Chondrocyte (in vitro differentiated cells): ENCODE results near the gene FBXL16. TPM values are rescaled to one million over a fixed set of nuclear protein-coding genes. Genes with fewer than 3 reads are reported as not detected.

Experiments
- DNase-seq: peaks from one replicate; pipeline ENCODE4 v3.0.0; 2021; ENCODE audit warnings: mixed read lengths, low spot score
- H3K27ac Mint-ChIP-seq: one replicate; pipeline ENCODE4 v1.8.0; 2021; ENCODE audit warnings: mild to moderate bottlenecking, moderate library complexity, mixed read lengths; ENCODE audit not compliant: unreplicated experiment
- H3K27me3 Mint-ChIP-seq: 2 replicates; pipeline ENCODE4 v1.8.0; 2021; ENCODE audit warnings: low read depth, mixed read lengths
- H3K36me3 Mint-ChIP-seq: 2 replicates; pipeline ENCODE4 v1.8.0; 2021; ENCODE audit warnings: low read depth, mixed read lengths
- H3K4me1 Mint-ChIP-seq: 2 replicates; pipeline ENCODE4 v1.8.0; 2021; ENCODE audit warnings: low read depth, mild to moderate bottlenecking, mixed read lengths
- H3K4me3 Mint-ChIP-seq: one replicate; pipeline ENCODE4 v1.8.0; 2021; ENCODE audit warnings: mild to moderate bottlenecking, moderate library complexity, mixed read lengths; ENCODE audit not compliant: unreplicated experiment
- H3K9me3 Mint-ChIP-seq: 2 replicates; pipeline ENCODE4 v1.8.0; 2021; ENCODE audit warnings: low read depth, mixed read lengths
- CTCF ChIP-seq: fragments of 200-600 bp; sonication (generic); IDR thresholded peaks from 2 replicates; pipeline ENCODE4 v1.5.0; 2021; ENCODE audit warnings: antibody characterized with exemption, mild to moderate bottlenecking, moderate library complexity
- total RNA-seq: library from RNA; stranded (reverse); gene quantifications from 3 replicates; pipeline ENCODE4 v1.2.1, GENCODE V29; 2021

Gene FBXL16
- total RNA-seq, 1 donor from 2014 or later: 0.87 TPM

- TF ChIP-seq CTCF: no peak
- H3K4me3 Mint-ChIP-seq: no peak overlapping the region
- H3K9me3 Mint-ChIP-seq: no peaks in the 10 kb centered on the region
- H3K4me1 Mint-ChIP-seq: peaks cover 5% of the 10 kb centered on the region
- H3K27me3 Mint-ChIP-seq: no peaks in the 10 kb centered on the region
- no peak overlapping the region for H3K27ac Mint-ChIP-seq
- DNase-seq: peak; percentile 80
- H3K36me3 Mint-ChIP-seq: peaks cover 8% of the 10 kb centered on the region
These were observed 28.8 kb upstream of the FBXL16 start for GRCh38 chr16:734208-734980.

GRCh38 chr16:733382-734207 lies 28.0 kb upstream of the FBXL16 start:
- H3K36me3 Mint-ChIP-seq: peaks cover 8% of the 10 kb centered on the region
- DNase-seq: peak; percentile 87
- H3K4me3 Mint-ChIP-seq: no peak overlapping the region
- TF ChIP-seq CTCF: peak; percentile 51
- H3K4me1 Mint-ChIP-seq: no peaks in the 10 kb centered on the region
- no peak overlapping the region for H3K27ac Mint-ChIP-seq
- no peaks in the 10 kb centered on the region for H3K27me3 Mint-ChIP-seq
- H3K9me3 Mint-ChIP-seq: no peaks in the 10 kb centered on the region

- Mint-ChIP-seq H3K36me3 (peaks cover 6% of the 10 kb centered on the region), H3K9me3 (no peaks in the 10 kb centered on the region), H3K27me3 (no peaks in the 10 kb centered on the region), H3K27ac (no peak overlapping the region), H3K4me1 (no peaks in the 10 kb centered on the region), H3K4me3 (no peak overlapping the region)
- DNase-seq: peak; percentile 87
- TF ChIP-seq CTCF: no peak
These were observed 27.3 kb upstream of the FBXL16 start for GRCh38 chr16:732936-733335.

GRCh38 chr16:732332-732731 lies 26.7 kb upstream of the FBXL16 start:
- DNase-seq: no peak
- no peak overlapping the region for H3K27ac Mint-ChIP-seq
- TF ChIP-seq CTCF: no peak
- no peaks in the 10 kb centered on the region for H3K4me1 Mint-ChIP-seq
- no peaks in the 10 kb centered on the region for H3K27me3 Mint-ChIP-seq
- no peaks in the 10 kb centered on the region for H3K9me3 Mint-ChIP-seq
- no peak overlapping the region for H3K4me3 Mint-ChIP-seq
- H3K36me3 Mint-ChIP-seq: peaks cover 3% of the 10 kb centered on the region

- no peak overlapping the region for H3K27ac Mint-ChIP-seq
- no peak for DNase-seq
- no peak for TF ChIP-seq CTCF
- peaks cover 3% of the 10 kb centered on the region for H3K4me1 Mint-ChIP-seq
- no peaks in the 10 kb centered on the region for H3K9me3 Mint-ChIP-seq
- peaks cover 3% of the 10 kb centered on the region for H3K36me3 Mint-ChIP-seq
- no peak overlapping the region for H3K4me3 Mint-ChIP-seq
- no peaks in the 10 kb centered on the region for H3K27me3 Mint-ChIP-seq
These were observed 25.3 kb upstream of the FBXL16 start for GRCh38 chr16:730666-731509.
